ENCODE measurements around the gene B4GALNT3. TPM values are rescaled to one million over a fixed set of nuclear protein-coding genes. Genes with fewer than 3 reads are reported as not detected.

Gene B4GALNT3
- total and polyA plus RNA-seq, 2 of the 13 experiments (the other 11 are each of a cell fraction or from before 2014, with no cell fraction given): 3.2 to 4.4 TPM

DNA sequence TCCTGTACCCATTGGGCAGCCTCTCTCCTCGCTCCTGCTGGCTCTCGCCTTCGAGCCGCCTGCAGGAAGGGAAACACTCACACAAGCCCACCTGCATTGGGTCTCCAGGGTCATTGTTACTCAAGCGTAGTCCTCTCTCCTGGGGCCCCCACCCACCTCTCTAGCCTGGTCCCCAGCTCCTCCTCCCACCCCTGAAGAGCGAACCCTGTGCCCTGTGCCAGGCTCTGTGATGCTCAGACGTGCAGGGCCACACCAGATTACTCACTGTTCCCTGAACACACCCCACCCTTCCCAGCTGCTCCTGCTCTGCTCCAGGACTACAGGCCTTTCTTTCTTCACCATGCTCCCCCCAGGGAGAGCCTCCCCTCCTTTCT, 115.4 kb downstream of the B4GALNT3 start:
- Histone ChIP-seq H3K27me3 (ENCODE audit: control insufficient read depth in 1 of 2, insufficient read depth in 2 of 2, low read length in 2 of 2) (no peaks in the 10 kb centered on the region; a peak in 1 of 5 replicates), H3K27ac (ENCODE audit: extremely low read length, insufficient read depth, low read length) (peak overlapping the region; percentile 86), H3K4me1 (ENCODE audit: insufficient read depth, low read length) (peaks cover 88% of the 10 kb centered on the region), H3K79me2 (ENCODE audit: insufficient read depth, low read length) (no peaks in the 10 kb centered on the region), H3K4me3 (replicated peaks in 1 of 3; ENCODE audit: insufficient read depth in 1 of 3, low read depth in 2 of 3, low read length in 3 of 3) (no peak overlapping the region), H3K9ac (ENCODE audit: insufficient read depth, low read depth, low read length) (no peak overlapping the region; the same call in none of the 2 replicates), H4K20me1 (ENCODE audit: insufficient read depth, low read length) (no peaks in the 10 kb centered on the region), H3K9me3 (ENCODE audit: low read length) (no peaks in the 10 kb centered on the region), H3K36me3 (replicated peaks in 1 of 2; ENCODE audit: control insufficient read depth in 1 of 2, insufficient read depth in 2 of 2, low read length in 2 of 2) (no peaks in the 10 kb centered on the region), H2AFZ (ENCODE audit: low read length) (no peak overlapping the region), H3K4me2 (ENCODE audit: low read depth, low read length) (no peak overlapping the region)
- DNase-seq (ENCODE audit: low spot score) (no peak), ATAC-seq (no peak), FAIRE-seq (no peak)
- WGBS (ENCODE audit: low lambda C conversion rate): 56% methylated on average over 2 of the region's 7 CpGs
- BruUV-seq (replicated peaks): no TSS peak
- CTCF ChIA-PET (ENCODE audit: low intra/inter-chr PET ratio, low total read pairs): interaction anchor here (3.3 kb wide), 1 partner anchor 176 kb away, joined by 28 read pairs; the partner anchor contains the start of gene WNK1
- peak; percentile 1 for TF ChIP-seq RBM39 (IDR thresholded peaks at IDR 0.05; ENCODE audit: low read depth, low read length, poor library complexity, severe bottlenecking)
- no peak for TF ChIP-seq IRF2 (CRISPR knock-in tag; IDR thresholded peaks at IDR 0.05)
- TF ChIP-seq, protein P1, sequence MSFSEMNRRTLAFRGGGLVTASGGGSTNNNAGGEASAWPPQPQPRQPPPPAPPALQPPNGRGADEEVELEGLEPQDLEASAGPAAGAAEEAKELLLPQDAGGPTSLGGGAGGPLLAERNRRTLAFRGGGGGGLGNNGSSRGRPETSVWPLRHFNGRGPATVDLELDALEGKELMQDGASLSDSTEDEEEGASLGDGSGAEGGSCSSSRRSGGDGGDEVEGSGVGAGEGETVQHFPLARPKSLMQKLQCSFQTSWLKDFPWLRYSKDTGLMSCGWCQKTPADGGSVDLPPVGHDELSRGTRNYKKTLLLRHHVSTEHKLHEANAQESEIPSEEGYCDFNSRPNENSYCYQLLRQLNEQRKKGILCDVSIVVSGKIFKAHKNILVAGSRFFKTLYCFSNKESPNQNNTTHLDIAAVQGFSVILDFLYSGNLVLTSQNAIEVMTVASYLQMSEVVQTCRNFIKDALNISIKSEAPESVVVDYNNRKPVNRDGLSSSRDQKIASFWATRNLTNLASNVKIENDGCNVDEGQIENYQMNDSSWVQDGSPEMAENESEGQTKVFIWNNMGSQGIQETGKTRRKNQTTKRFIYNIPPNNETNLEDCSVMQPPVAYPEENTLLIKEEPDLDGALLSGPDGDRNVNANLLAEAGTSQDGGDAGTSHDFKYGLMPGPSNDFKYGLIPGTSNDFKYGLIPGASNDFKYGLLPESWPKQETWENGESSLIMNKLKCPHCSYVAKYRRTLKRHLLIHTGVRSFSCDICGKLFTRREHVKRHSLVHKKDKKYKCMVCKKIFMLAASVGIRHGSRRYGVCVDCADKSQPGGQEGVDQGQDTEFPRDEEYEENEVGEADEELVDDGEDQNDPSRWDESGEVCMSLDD (CRISPR knock-in tag; IDR thresholded peaks at IDR 0.05; ENCODE audit: borderline replicate concordance): 0 out of 2 replicates have a peak, but pooled peaks have one; percentile 3
- 0 out of 2 replicates have a peak, but pooled peaks have one; percentile 46 for TF ChIP-seq HNRNPL (IDR thresholded peaks at IDR 0.05; ENCODE audit: low read depth, low read length)
- 0 out of 2 replicates have a peak, but pooled peaks have one; percentile 48 for TF ChIP-seq ZNF670 (CRISPR knock-in tag; IDR thresholded peaks at IDR 0.05; ENCODE audit: borderline replicate concordance)
- 0 out of 2 replicates have a peak, but pooled peaks have one; percentile 11 for TF ChIP-seq ZNF704 (CRISPR knock-in tag; IDR thresholded peaks at IDR 0.05; ENCODE audit: borderline replicate concordance)
- peak; percentile 36; the same call in 1 of the 2 replicates for TF ChIP-seq ZNF280B (CRISPR knock-in tag; IDR thresholded peaks at IDR 0.05; ENCODE audit: borderline replicate concordance)
- no peak for TF ChIP-seq RELA (CRISPR knock-in tag; IDR thresholded peaks at IDR 0.05)
- POLR2A ChIA-PET: interaction anchor here (1.6 to 5.3 kb wide), 3 partner anchors 57 to 176 kb away, joined by 5 to 42 read pairs (median 11); partner anchors contain the start of gene WNK1
- intact Hi-C loops (cut with micrococcal nuclease; ENCODE audit: unreplicated experiment) (loop anchor here (5.0 to 10.0 kb wide), 3 partner anchors 42 to 1030 kb away; no protein-coding TSS in a partner anchor), in situ Hi-C loops (cut with HindIII; ENCODE audit: extremely low pct_ligation_motif_present, low pct_unique_long_range_greater_than_20kb) (loop anchor here (10.0 kb wide), 1 partner anchor 240 kb away; no protein-coding TSS in a partner anchor)
